Karpas-422 (cell line): ENCODE measurements around the gene WDR86. TPM values are rescaled to one million over a fixed set of nuclear protein-coding genes. Genes with fewer than 3 reads are reported as not detected.

Experiments
- DNase-seq: peaks from one replicate; pipeline ENCODE4 v3.0.0-alpha.2; 2015
- H2AFZ ChIP-seq: fragments of 200-600 bp; sonication (generic); 2 replicates; pipeline ENCODE4 v1.6.1; 2014; ENCODE audit warnings: antibody characterized with exemption, low read length, mixed read lengths
- H3K27ac ChIP-seq: fragments of 200-600 bp; sonication (generic); 2 replicates; pipeline ENCODE4 v1.5.1; 2014; ENCODE audit warnings: mild to moderate bottlenecking, low read length, moderate library complexity
- H3K27me3 ChIP-seq: fragments of 200-600 bp; sonication (generic); 2 replicates; pipeline ENCODE4 v1.6.1; 2014; ENCODE audit warnings: low read length, mixed read lengths
- H3K36me3 ChIP-seq: fragments of 200-600 bp; sonication (generic); 2 replicates; pipeline ENCODE4 v1.6.1; 2014; ENCODE audit warnings: low read length, mixed read lengths; ENCODE audit not compliant: insufficient read depth
- H3K4me1 ChIP-seq: fragments of 200-600 bp; sonication (generic); 2 replicates; pipeline ENCODE4 v1.6.1; 2014; ENCODE audit warnings: mild to moderate bottlenecking, low read length, mixed read lengths
- H3K4me2 ChIP-seq: fragments of 200-600 bp; sonication (generic); 2 replicates; pipeline ENCODE4 v1.6.1; 2014; ENCODE audit warnings: low read length, low read depth, mild to moderate bottlenecking; ENCODE audit not compliant: poor library complexity, severe bottlenecking
- H3K4me3 ChIP-seq: fragments of 200-600 bp; sonication (generic); 2 replicates; pipeline ENCODE4 v1.5.1; 2014; ENCODE audit warnings: mild to moderate bottlenecking, antibody characterized with exemption, low read length, mixed read lengths
- H3K79me2 ChIP-seq: fragments of 200-600 bp; sonication (generic); 2 replicates; pipeline ENCODE4 v1.6.1; 2014; ENCODE audit warnings: mild to moderate bottlenecking, low read length, mixed read lengths
- H3K9ac ChIP-seq: fragments of 200-600 bp; sonication (generic); 2 replicates; pipeline ENCODE4 v1.6.0; 2014; ENCODE audit warnings: low read length
- H3K9me2 ChIP-seq: fragments of 200-600 bp; sonication (generic), shearing (Covaris generic); replicated peaks from 2 replicates; pipeline ENCODE4 v1.6.0; 2014; ENCODE audit warnings: mild to moderate bottlenecking, low read length, moderate library complexity; ENCODE audit not compliant: insufficient read depth
- H3K9me3 ChIP-seq: fragments of 300-700, 200-600 bp; sonication (generic); 2 replicates; pipeline ENCODE4 v1.6.1; 2014; ENCODE audit warnings: low read length, mixed read lengths
- H4K20me1 ChIP-seq: fragments of 200-600 bp; sonication (generic); 2 replicates; pipeline ENCODE4 v1.6.1; 2014; ENCODE audit warnings: mild to moderate bottlenecking, antibody characterized with exemption, low read length, low read depth; ENCODE audit not compliant: insufficient read depth
- total RNA-seq: library from RNA; depleted of rRNA; stranded (reverse); fragments of >200 nt; shearing (Covaris generic); gene quantifications from 2 replicates; pipeline ENCODE4 v1.2.3, GENCODE V29; 2014; ENCODE audit warnings: low replicate concordance

WDR86 gene
- total RNA-seq, 1 experiment from 2014 or later, result not detected

- Histone ChIP-seq H3K27ac (no peak overlapping the region), H3K4me3 (no peak overlapping the region), H3K4me2 (no peak overlapping the region), H3K36me3 (no peaks in the 10 kb centered on the region; the same call in 1 of the 2 replicates), H3K9me3 (no peaks in the 10 kb centered on the region), H3K9ac (no peak overlapping the region), H3K79me2 (no peaks in the 10 kb centered on the region), H3K27me3 (no peaks in the 10 kb centered on the region), H3K4me1 (peaks cover 13% of the 10 kb centered on the region), H3K9me2 (no peaks in the 10 kb centered on the region), H4K20me1 (no peaks in the 10 kb centered on the region), H2AFZ (no peak overlapping the region)
- DNase-seq, result no peak
These were observed 30.2 kb downstream of the WDR86 start for GRCh38 chr7:151379534-151380198.

- Histone ChIP-seq H3K4me1 (peaks cover 13% of the 10 kb centered on the region), H2AFZ (no peak overlapping the region)
These were observed 30.7 kb downstream of the WDR86 start for GRCh38 chr7:151379193-151379520.

GRCh38 chr7:151378496-151379192 lies 31.2 kb downstream of the WDR86 start:
- Histone ChIP-seq H3K36me3 (no peaks in the 10 kb centered on the region; the same call in 1 of the 2 replicates), H3K4me1 (peaks cover 13% of the 10 kb centered on the region), H3K27ac (no peak overlapping the region), H3K9me3 (no peaks in the 10 kb centered on the region), H3K9me2 (no peaks in the 10 kb centered on the region), H3K27me3 (no peaks in the 10 kb centered on the region), H3K9ac (no peak overlapping the region), H2AFZ (no peak overlapping the region), H4K20me1 (no peaks in the 10 kb centered on the region), H3K4me2 (no peak overlapping the region), H3K4me3 (no peak overlapping the region), H3K79me2 (no peaks in the 10 kb centered on the region)
- DNase-seq, result no peak

More at GRCh38 chr7:151379193-151379520, 30.7 kb downstream of the WDR86 start:
- H3K27me3 ChIP-seq, result no peaks in the 10 kb centered on the region
- no peak overlapping the region for H3K4me2 ChIP-seq
- H3K79me2 ChIP-seq, result no peaks in the 10 kb centered on the region
- H4K20me1 ChIP-seq, result no peaks in the 10 kb centered on the region
- H3K9me2 ChIP-seq, result no peaks in the 10 kb centered on the region
- H3K9ac ChIP-seq, result no peak overlapping the region
- no peak for DNase-seq
- H3K9me3 ChIP-seq, result no peaks in the 10 kb centered on the region
- no peak overlapping the region for H3K4me3 ChIP-seq
- no peaks in the 10 kb centered on the region; the same call in 1 of the 2 replicates for H3K36me3 ChIP-seq
- H3K27ac ChIP-seq, result no peak overlapping the region

GRCh38 chr7:151378011-151378410 lies 31.8 kb downstream of the WDR86 start:
- H3K9ac ChIP-seq, result no peak overlapping the region
- H2AFZ ChIP-seq, result no peak overlapping the region
- H3K79me2 ChIP-seq, result no peaks in the 10 kb centered on the region
- no peak overlapping the region for H3K4me3 ChIP-seq
- H3K9me2 ChIP-seq, result no peaks in the 10 kb centered on the region
- H3K4me2 ChIP-seq, result no peak overlapping the region
- H3K27me3 ChIP-seq, result no peaks in the 10 kb centered on the region
- H3K36me3 ChIP-seq, result no peaks in the 10 kb centered on the region; the same call in 1 of the 2 replicates
- no peak for DNase-seq
- H3K27ac ChIP-seq, result no peak overlapping the region
- peaks cover 13% of the 10 kb centered on the region for H3K4me1 ChIP-seq
- no peaks in the 10 kb centered on the region for H4K20me1 ChIP-seq
- H3K9me3 ChIP-seq, result no peaks in the 10 kb centered on the region

- no peaks in the 10 kb centered on the region for H3K79me2 ChIP-seq
- H3K27ac ChIP-seq, result no peak overlapping the region
- no peaks in the 10 kb centered on the region; the same call in 1 of the 2 replicates for H3K36me3 ChIP-seq
- H3K4me2 ChIP-seq, result no peak overlapping the region
- no peak overlapping the region for H3K4me3 ChIP-seq
- H3K9me2 ChIP-seq, result no peaks in the 10 kb centered on the region
- no peak for DNase-seq
- peaks cover 13% of the 10 kb centered on the region for H3K4me1 ChIP-seq
- H3K27me3 ChIP-seq, result no peaks in the 10 kb centered on the region
- H4K20me1 ChIP-seq, result no peaks in the 10 kb centered on the region
- H2AFZ ChIP-seq, result no peak overlapping the region
- no peak overlapping the region for H3K9ac ChIP-seq
- H3K9me3 ChIP-seq, result no peaks in the 10 kb centered on the region
These were observed 32.4 kb downstream of the WDR86 start for GRCh38 chr7:151377406-151377805.

GRCh38 chr7:151376218-151376902 lies 33.5 kb downstream of the WDR86 start:
- no peaks in the 10 kb centered on the region for H3K9me3 ChIP-seq
- H3K9ac ChIP-seq, result no peak overlapping the region
- H3K9me2 ChIP-seq, result no peaks in the 10 kb centered on the region
- H2AFZ ChIP-seq, result no peak overlapping the region
- H3K4me2 ChIP-seq, result no peak overlapping the region
- no peaks in the 10 kb centered on the region for H4K20me1 ChIP-seq
- H3K4me3 ChIP-seq, result no peak overlapping the region
- H3K79me2 ChIP-seq, result no peaks in the 10 kb centered on the region
- H3K27ac ChIP-seq, result no peak overlapping the region
- H3K36me3 ChIP-seq, result no peaks in the 10 kb centered on the region; the same call in 1 of the 2 replicates
- H3K4me1 ChIP-seq, result peaks cover 11% of the 10 kb centered on the region
- DNase-seq, result no peak
- no peaks in the 10 kb centered on the region for H3K27me3 ChIP-seq

- Histone ChIP-seq H3K4me3 (no peak overlapping the region), H3K79me2 (no peaks in the 10 kb centered on the region), H3K9me2 (no peaks in the 10 kb centered on the region), H3K36me3 (peaks cover 2% of the 10 kb centered on the region; the same call in 1 of the 2 replicates), H3K9ac (no peak overlapping the region), H3K4me2 (no peak overlapping the region), H3K27ac (no peak overlapping the region), H4K20me1 (no peaks in the 10 kb centered on the region), H3K9me3 (no peaks in the 10 kb centered on the region), H3K27me3 (no peaks in the 10 kb centered on the region), H2AFZ (no peak overlapping the region), H3K4me1 (peaks cover 4% of the 10 kb centered on the region)
- no peak for DNase-seq
These were observed 34.2 kb downstream of the WDR86 start for GRCh38 chr7:151375530-151376217.

GRCh38 chr7:151374726-151375125 lies 35.1 kb downstream of the WDR86 start:
- no peak for DNase-seq
- H3K36me3 ChIP-seq, result peaks cover 2% of the 10 kb centered on the region; the same call in 1 of the 2 replicates

More at GRCh38 chr7:151374726-151375125, 35.1 kb downstream of the WDR86 start:
- no peaks in the 10 kb centered on the region for H3K4me1 ChIP-seq
- no peak overlapping the region for H3K9ac ChIP-seq
- H3K27me3 ChIP-seq, result no peaks in the 10 kb centered on the region
- H3K9me3 ChIP-seq, result no peaks in the 10 kb centered on the region
- no peak overlapping the region for H2AFZ ChIP-seq
- H3K79me2 ChIP-seq, result no peaks in the 10 kb centered on the region
- no peaks in the 10 kb centered on the region for H3K9me2 ChIP-seq
- no peak overlapping the region for H3K27ac ChIP-seq
- H3K4me3 ChIP-seq, result no peak overlapping the region
- no peaks in the 10 kb centered on the region for H4K20me1 ChIP-seq
- H3K4me2 ChIP-seq, result no peak overlapping the region
